ENCODE measurements around the gene GREB1. TPM values are rescaled to one million over a fixed set of nuclear protein-coding genes. Genes with fewer than 3 reads are reported as not detected.
A peak's percentile ranks its signal among the peaks of the same experiment; 100 is the strongest.

The GREB1 gene
- total and polyA plus RNA-seq, 2 of the 13 experiments (the other 11 are each of a cell fraction or from before 2014, with no cell fraction given) = 31.3 to 61.2 TPM

- no peak for TF ChIP-seq ATF3 (CRISPR knock-in tag; IDR thresholded peaks at IDR 0.05)
- no peak for TF ChIP-seq MAFG (CRISPR knock-in tag; IDR thresholded peaks at IDR 0.05)
- no peak for TF ChIP-seq ZNF749 (CRISPR knock-in tag; IDR thresholded peaks at IDR 0.05; ENCODE audit: borderline replicate concordance)
- no peak for TF ChIP-seq FOXP4 (CRISPR knock-in tag; IDR thresholded peaks at IDR 0.05)
- 0 out of 2 replicates have a peak, but pooled peaks have one; percentile 56 for TF ChIP-seq NRL (CRISPR knock-in tag; IDR thresholded peaks at IDR 0.05; ENCODE audit: borderline replicate concordance)
- 0 out of 2 replicates have a peak, but pooled peaks have one; percentile 28 for TF ChIP-seq CC2D1A (CRISPR knock-in tag; IDR thresholded peaks at IDR 0.05)
- TF ChIP-seq NFRKB (IDR thresholded peaks at IDR 0.05) = no peak
- no peak for TF ChIP-seq RARA (CRISPR knock-in tag; IDR thresholded peaks at IDR 0.05)
- TF ChIP-seq FOSL2 (CRISPR knock-in tag; IDR thresholded peaks at IDR 0.05) = no peak
- no peak for TF ChIP-seq STAT5B (CRISPR knock-in tag; IDR thresholded peaks at IDR 0.05)
- TF ChIP-seq U2AF2 (IDR thresholded peaks at IDR 0.05; ENCODE audit: low read depth, low read length) = no peak
- TF ChIP-seq ZNF430 (CRISPR knock-in tag; IDR thresholded peaks at IDR 0.05) = no peak
- TF ChIP-seq ZNF615 (CRISPR knock-in tag; IDR thresholded peaks at IDR 0.05; ENCODE audit: borderline replicate concordance) = no peak
- no peak for TF ChIP-seq ZNF138 (CRISPR knock-in tag; IDR thresholded peaks at IDR 0.05; ENCODE audit: low read depth)
- no peak for TF ChIP-seq SSRP1 (CRISPR knock-in tag; IDR thresholded peaks at IDR 0.05)
- no peak for TF ChIP-seq ZNF513 (CRISPR knock-in tag; conservative IDR thresholded peaks at IDR 0.05)
- TF ChIP-seq POLR2AphosphoS2 (IDR thresholded peaks at IDR 0.05; ENCODE audit: low read depth, low read length) = no peak
- TF ChIP-seq MTA3 (CRISPR knock-in tag; IDR thresholded peaks at IDR 0.05) = no peak
- no peak for TF ChIP-seq CBX1 (IDR thresholded peaks at IDR 0.05; ENCODE audit: low read depth)
- no peak for TF ChIP-seq MIXL1 (CRISPR knock-in tag; IDR thresholded peaks at IDR 0.05)
- TF ChIP-seq CHD2 (IDR thresholded peaks at IDR 0.05; ENCODE audit: low read depth, low read length) = no peak
- TF ChIP-seq CCDC6 (CRISPR knock-in tag; IDR thresholded peaks at IDR 0.05) = no peak
- no peak for TF ChIP-seq ATF5 (CRISPR knock-in tag; IDR thresholded peaks at IDR 0.05; ENCODE audit: low read depth)
- no peak for TF ChIP-seq ARID3A (IDR thresholded peaks at IDR 0.05; ENCODE audit: low read depth, low read length)
- no peak for TF ChIP-seq ZNF431 (CRISPR knock-in tag; IDR thresholded peaks at IDR 0.05; ENCODE audit: borderline replicate concordance, low read depth)
- TF ChIP-seq HNRNPLL (IDR thresholded peaks at IDR 0.05; ENCODE audit: low read depth, low read length, poor library complexity, severe bottlenecking) = no peak
- TF ChIP-seq ZSCAN25 (CRISPR knock-in tag; IDR thresholded peaks at IDR 0.05) = no peak
Observed at GRCh38 chr2:11540996-11541692, 7.3 kb downstream of the GREB1 start (continued).

Measured in HepG2 (cell line).